ENCODE data around the gene TMEM41B. TPM values are rescaled to one million over a fixed set of nuclear protein-coding genes. Genes with fewer than 3 reads are reported as not detected.

TMEM41B gene
- total RNA-seq, 2 experiments from 2014 or later, result 20.1 to 25.5 TPM

GRCh38 chr11:9313648-9314290 lies 624 bp downstream of the TMEM41B start:
- CTCF ChIA-PET, result no interaction called here
- POLR2A ChIA-PET, result interaction anchor here (1.0 to 3.9 kb wide), 2 partner anchors 71 to 73 kb away, joined by 3 to 27 read pairs; partner anchors contain the start of gene IPO7

- CTCF ChIA-PET, result interaction anchor here (0.5 to 1.8 kb wide), 6 partner anchors 50 to 780 kb away, joined by 3 to 7 read pairs (median 4); no protein-coding TSS in a partner anchor
- POLR2A ChIA-PET, result interaction anchor here (0.5 to 0.6 kb wide), 2 partner anchors 13 to 33 kb away, joined by 3 read pairs; no protein-coding TSS in a partner anchor
Observed at GRCh38 chr11:9310485-9311090, 3.8 kb downstream of the TMEM41B start.

- CTCF ChIA-PET, result interaction anchor here (1.0 kb wide), 1 partner anchor 21 kb away, joined by 5 read pairs; no protein-coding TSS in a partner anchor
- POLR2A ChIA-PET, result no interaction called here
Observed at GRCh38 chr11:9304178-9304577, 10.2 kb downstream of the TMEM41B start.

- POLR2A ChIA-PET, result no interaction called here
Observed at GRCh38 chr11:9302448-9302847, 11.9 kb downstream of the TMEM41B start.

GRCh38 chr11:9301720-9302119 lies 12.7 kb downstream of the TMEM41B start:
- CTCF ChIA-PET, result no interaction called here
- POLR2A ChIA-PET, result interaction anchor here (1.0 kb wide), 1 partner anchor 206 kb away, joined by 5 read pairs; no protein-coding TSS in a partner anchor

More at GRCh38 chr11:9302448-9302847, 11.9 kb downstream of the TMEM41B start:
- CTCF ChIA-PET, result no interaction called here

- ChIA-PET CTCF (no interaction called here), POLR2A (no interaction called here)
Observed at GRCh38 chr11:9293646-9294045, 20.7 kb downstream of the TMEM41B start.

- POLR2A ChIA-PET, result interaction anchor here (0.6 kb wide), 1 partner anchor 54 kb away, joined by 3 read pairs; no protein-coding TSS in a partner anchor
- CTCF ChIA-PET, result interaction anchor here (0.6 kb wide), 1 partner anchor 106 kb away, joined by 4 read pairs; no protein-coding TSS in a partner anchor
Observed at GRCh38 chr11:9285850-9286587, 28.4 kb downstream of the TMEM41B start.

GRCh38 chr11:9280655-9281301 lies 33.6 kb downstream of the TMEM41B start:
- ChIA-PET CTCF (interaction anchor here (0.6 to 1.2 kb wide), 3 partner anchors 18 to 203 kb away, joined by 4 to 7 read pairs (median 5); no protein-coding TSS in a partner anchor), POLR2A (interaction anchor here (0.7 to 0.9 kb wide), 3 partner anchors 30 to 180 kb away, joined by 3 read pairs; partner anchors contain the start of gene ZNF143)

- POLR2A ChIA-PET, result no interaction called here
- CTCF ChIA-PET, result interaction anchor here (0.6 kb wide), 1 partner anchor 16 kb away, joined by 4 read pairs; no protein-coding TSS in a partner anchor
Observed at GRCh38 chr11:9277176-9277575, 37.2 kb downstream of the TMEM41B start.

GRCh38 chr11:9276571-9276970 lies 37.8 kb downstream of the TMEM41B start:
- CTCF ChIA-PET, result interaction anchor here (0.6 kb wide), 1 partner anchor 15 kb away, joined by 4 read pairs; no protein-coding TSS in a partner anchor
- POLR2A ChIA-PET, result no interaction called here

- POLR2A ChIA-PET, result interaction anchor here (1.5 kb wide), 1 partner anchor 186 kb away, joined by 3 read pairs; the partner anchor contains the start of gene ZNF143
Observed at GRCh38 chr11:9274499-9275258, 39.7 kb downstream of the TMEM41B start.

GRCh38 chr11:9273376-9274336 lies 40.7 kb downstream of the TMEM41B start:
- ChIA-PET POLR2A (interaction anchor here (0.5 to 1.5 kb wide), 3 partner anchors 183 to 226 kb away, joined by 3 to 5 read pairs (median 3); partner anchors contain the start of gene ZNF143), CTCF (interaction anchor here (1.4 kb wide), 1 partner anchor 27 kb away, joined by 3 read pairs; no protein-coding TSS in a partner anchor)

More at GRCh38 chr11:9274499-9275258, 39.7 kb downstream of the TMEM41B start:
- CTCF ChIA-PET, result interaction anchor here (1.5 kb wide), 1 partner anchor 9 kb away, joined by 5 read pairs; the partner anchor contains the start of gene DENND5A

- POLR2A ChIA-PET, result no interaction called here
- CTCF ChIA-PET, result no interaction called here
Observed at GRCh38 chr11:9269492-9270013, 44.8 kb downstream of the TMEM41B start.

GRCh38 chr11:9267680-9268079 lies 46.7 kb downstream of the TMEM41B start:
- POLR2A ChIA-PET, result no interaction called here
- CTCF ChIA-PET, result no interaction called here

GRCh38 chr11:9266926-9267325 lies 47.5 kb downstream of the TMEM41B start:
- ChIA-PET POLR2A (no interaction called here), CTCF (no interaction called here)

- POLR2A ChIA-PET, result interaction anchor here (0.6 kb wide), 1 partner anchor 109 kb away, joined by 3 read pairs; no protein-coding TSS in a partner anchor
- CTCF ChIA-PET, result interaction anchor here (1.5 kb wide), 1 partner anchor 9 kb away, joined by 5 read pairs; no protein-coding TSS in a partner anchor
Observed at GRCh38 chr11:9266132-9266736, 48.2 kb downstream of the TMEM41B start.
